Fibroblast of mammary gland (primary cell): ENCODE results near the gene ACER3.
"Not testable (repeated sequence)": the region's sequence is repeated elsewhere in the genome, so short reads cannot be mapped to it uniquely, and the experiment has no call there.

ENCODE experiments used
- DNase-seq: peaks from one replicate; pipeline ENCODE4 v3.0.0-alpha.2; 2010; ENCODE audit warnings: low read depth
- H3K4me3 ChIP-seq: 2 replicates; pipeline ENCODE4 v1.5.1; 2011; ENCODE audit warnings: low read depth, mild to moderate bottlenecking, low read length, moderate library complexity; ENCODE audit not compliant: control insufficient read depth
- TF ChIP-seq, protein P1 (sequence below): conservative IDR thresholded peaks from 2 replicates; pipeline ENCODE4 v1.5.1; 2011; ENCODE audit warnings: low read depth, low read length, inconsistent platforms; ENCODE audit not compliant: control insufficient read depth, insufficient read depth

Gene ACER3

DNA sequence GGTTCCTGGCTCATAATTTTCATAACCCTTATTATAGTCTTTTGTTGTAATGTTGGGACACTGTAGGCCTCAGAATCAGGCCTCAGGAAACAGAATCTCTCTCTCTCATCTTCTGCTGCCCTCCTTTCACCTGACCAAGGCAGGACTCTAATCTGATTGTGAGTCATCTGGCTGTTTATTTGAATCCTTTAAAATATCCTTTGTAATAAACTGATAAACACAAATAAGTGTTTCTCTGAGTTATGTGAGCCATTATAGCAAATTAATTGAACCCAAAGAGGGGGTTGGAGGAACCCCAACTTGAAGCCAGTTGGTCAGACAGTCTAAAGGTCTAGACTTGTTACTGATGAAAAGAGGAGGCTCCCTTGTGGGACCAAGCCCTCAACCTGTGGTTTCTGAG, 30.6 kb downstream of the ACER3 start:
- TF ChIP-seq, protein P1, sequence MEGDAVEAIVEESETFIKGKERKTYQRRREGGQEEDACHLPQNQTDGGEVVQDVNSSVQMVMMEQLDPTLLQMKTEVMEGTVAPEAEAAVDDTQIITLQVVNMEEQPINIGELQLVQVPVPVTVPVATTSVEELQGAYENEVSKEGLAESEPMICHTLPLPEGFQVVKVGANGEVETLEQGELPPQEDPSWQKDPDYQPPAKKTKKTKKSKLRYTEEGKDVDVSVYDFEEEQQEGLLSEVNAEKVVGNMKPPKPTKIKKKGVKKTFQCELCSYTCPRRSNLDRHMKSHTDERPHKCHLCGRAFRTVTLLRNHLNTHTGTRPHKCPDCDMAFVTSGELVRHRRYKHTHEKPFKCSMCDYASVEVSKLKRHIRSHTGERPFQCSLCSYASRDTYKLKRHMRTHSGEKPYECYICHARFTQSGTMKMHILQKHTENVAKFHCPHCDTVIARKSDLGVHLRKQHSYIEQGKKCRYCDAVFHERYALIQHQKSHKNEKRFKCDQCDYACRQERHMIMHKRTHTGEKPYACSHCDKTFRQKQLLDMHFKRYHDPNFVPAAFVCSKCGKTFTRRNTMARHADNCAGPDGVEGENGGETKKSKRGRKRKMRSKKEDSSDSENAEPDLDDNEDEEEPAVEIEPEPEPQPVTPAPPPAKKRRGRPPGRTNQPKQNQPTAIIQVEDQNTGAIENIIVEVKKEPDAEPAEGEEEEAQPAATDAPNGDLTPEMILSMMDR, result no peak
- no peak overlapping the region for H3K4me3 ChIP-seq
- DNase-seq, result no peak

DNA sequence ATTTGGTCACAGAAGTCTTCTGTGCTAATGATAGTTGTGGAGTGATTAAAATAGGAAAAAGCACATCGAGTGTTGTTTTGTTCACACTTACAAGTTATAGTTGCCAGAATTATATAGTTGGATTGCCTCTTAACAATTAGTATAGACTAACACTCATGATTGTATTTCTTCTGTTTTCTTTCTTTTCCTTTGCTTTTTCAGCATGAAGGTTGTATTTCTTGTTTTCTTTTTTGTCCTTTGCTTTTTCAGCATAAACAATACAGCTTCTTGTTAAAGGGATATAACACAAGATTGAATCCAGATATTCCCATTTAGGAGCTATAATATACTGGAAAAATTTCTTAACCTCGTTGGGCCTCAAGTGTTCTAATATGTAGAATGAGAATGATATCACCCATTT, 31.1 kb downstream of the ACER3 start:
- no peak overlapping the region for H3K4me3 ChIP-seq
- TF ChIP-seq, protein P1, result no peak
- DNase-seq, result no peak

DNA sequence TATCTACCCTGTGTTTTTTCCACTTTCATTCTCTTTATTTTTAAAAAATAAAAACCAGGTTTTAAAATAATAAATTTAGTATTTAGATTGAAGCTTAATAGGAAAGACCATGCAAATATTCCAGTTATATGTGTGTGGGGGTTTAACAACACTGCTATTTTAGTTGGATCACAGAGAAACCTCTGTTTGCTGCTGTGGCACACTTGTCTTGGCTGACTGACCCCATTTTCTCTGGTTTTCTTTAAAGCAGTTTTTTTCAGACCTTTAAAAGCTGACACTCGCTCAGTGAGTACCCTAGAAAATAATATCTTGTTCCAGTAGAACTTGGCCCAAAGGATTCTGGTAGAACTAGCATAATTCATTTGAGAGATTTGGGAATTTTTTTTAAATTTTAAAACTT, 31.6 kb downstream of the ACER3 start:
- TF ChIP-seq, protein P1, result no peak
- H3K4me3 ChIP-seq, result no peak overlapping the region
- no peak for DNase-seq

DNA sequence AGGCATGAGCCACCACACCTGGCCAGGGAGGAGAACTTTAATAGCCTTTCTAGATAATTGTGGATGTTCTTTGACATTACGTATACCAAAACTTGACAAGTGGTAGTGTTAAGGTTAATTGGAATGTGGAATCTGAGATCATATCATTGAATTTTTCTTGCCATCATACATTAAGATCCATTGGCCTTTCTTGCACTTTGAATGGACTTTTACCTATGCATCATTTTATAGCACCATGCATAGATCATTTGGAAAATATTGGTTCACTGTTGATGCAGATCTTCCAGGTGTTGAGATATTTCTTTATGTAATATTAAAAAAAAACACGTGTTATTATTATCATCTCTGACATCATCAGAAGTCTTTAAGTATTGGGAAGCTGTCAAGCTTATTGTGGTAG, 36.5 kb downstream of the ACER3 start:
- no peak for DNase-seq
- TF ChIP-seq, protein P1, result no peak
- no peak overlapping the region for H3K4me3 ChIP-seq

DNA sequence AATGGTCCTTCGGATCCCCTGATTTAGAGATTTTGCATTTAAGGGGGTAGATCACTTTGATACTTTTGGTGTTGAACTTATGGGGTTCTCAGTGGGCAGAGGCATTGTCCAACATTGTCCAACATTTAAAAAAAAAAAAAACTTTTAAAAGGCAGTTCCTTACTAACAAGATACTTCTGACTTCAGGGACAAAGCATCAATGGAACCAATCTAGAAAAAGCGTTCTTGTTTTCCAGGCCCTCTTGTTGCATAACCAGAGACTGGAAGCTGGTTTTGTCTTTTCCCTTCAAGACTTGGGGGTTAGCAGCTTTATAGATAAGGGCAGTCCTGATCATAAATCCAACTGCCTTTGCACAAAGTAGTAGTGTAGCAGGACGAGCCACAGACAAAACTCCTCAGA, 40.4 kb downstream of the ACER3 start:
- no peak for DNase-seq
- TF ChIP-seq, protein P1, result no peak
- H3K4me3 ChIP-seq, result no peak overlapping the region

DNA sequence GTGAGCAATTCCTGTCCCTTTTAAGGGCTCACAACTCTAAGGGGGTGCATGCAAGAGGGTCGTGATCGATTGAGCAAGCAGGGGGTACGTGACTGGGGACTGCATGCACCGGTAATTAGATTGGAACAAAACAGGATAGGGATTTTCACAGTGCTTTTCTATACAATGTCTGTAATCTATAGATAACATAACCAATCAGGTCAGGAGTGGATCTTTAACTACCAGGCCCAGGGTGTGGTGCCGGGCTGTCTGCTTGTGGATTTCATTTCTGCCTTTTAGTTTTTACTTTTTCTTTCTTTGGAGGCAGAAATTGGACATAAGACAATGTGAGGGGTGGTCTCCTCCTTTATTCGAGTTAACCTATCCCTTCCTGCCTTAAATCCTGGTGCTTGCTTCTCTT, 40.9 kb downstream of the ACER3 start:
- not testable (repeated sequence) for H3K4me3 ChIP-seq, DNase-seq

DNA sequence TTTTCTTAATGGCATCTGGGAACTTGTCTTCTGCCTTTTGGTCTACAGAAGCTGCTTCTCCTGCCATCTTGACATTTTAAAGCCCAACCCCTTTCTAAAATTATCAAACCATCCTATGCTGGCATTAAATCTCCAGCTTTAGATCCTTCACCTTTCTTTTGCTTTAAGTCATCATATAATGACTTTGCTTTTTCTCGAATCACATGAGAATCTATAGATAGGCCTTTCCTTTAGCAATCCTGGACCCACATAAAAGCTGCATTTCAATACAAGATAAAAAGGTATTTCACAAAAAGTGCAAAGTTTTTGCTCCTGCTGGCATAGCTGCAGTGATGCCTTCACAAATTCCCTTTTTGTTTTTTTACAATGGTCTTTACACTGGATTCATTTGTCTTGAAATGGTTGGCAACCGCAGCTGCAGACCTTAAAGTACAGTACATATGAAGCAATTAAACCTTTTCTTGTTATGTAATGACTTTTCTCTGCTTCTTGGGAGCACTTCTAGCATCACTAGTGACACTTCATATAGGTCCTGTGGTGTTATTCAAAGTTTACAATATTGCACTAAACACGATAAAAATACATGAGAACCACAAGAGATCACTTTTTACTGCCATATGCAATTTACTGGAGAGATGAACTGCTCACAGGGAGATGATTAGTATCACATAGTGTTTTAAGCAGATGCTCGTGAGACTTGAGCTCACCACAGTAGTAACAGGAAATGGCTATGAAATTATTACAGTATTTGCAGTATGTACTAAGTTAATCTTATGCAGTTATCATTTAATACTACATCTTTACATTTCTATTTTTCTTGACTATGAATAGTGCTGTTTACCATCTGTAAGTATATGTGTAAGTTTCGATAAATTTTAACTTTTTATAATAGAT, 41.6 kb downstream of the ACER3 start:
- TF ChIP-seq, protein P1, result no peak
- DNase-seq, result no peak
- H3K4me3 ChIP-seq, result no peak overlapping the region
